ENCODE results near the gene CORO1C. TPM values are rescaled to one million over a fixed set of nuclear protein-coding genes. Genes with fewer than 3 reads are reported as not detected.

CORO1C gene
- total RNA-seq, 6 donors from 2014 or later, result 154 to 297 (median 223) TPM

DNA sequence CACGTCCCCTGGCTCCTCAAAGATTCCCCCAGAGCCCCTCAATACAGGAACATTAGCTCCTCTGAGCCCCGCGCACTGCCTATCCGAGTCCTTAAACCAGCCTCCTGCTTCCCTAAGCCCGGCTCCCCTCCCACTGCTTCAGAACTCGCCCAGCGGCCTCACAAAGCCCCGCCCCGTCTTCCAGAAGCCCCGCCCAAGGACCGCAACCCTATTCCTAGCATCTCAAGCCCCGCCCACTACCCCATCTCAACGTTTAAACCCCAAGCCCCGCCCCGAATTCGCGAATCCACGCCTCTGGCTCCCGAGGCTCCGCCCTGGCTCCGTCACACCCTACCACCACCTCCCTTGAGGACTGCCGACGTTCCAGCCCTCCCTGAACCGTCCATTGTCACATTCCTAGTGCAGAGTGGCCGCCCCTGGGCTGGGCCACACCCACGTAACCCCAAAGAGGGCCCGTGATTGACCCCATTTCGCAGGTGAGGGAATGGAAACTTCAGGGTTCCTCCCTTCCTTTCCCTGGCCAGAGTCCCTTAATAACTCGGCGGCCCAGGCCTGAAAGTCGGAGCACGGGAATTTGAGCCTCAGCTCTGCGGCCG lies 646 bp upstream of the CORO1C start:
- H3K9me3 ChIP-seq, result no peaks in the 10 kb centered on the region
- peak; percentile 98 to 100 for DNase-seq
- H3K4me3 ChIP-seq, result peak overlapping the region; percentile 38 to 92 (median 87)
- TF ChIP-seq EP300 (IDR thresholded peaks at IDR 0.05) (peak in 1 of 4 donors; percentile 38), POLR2A (IDR thresholded peaks at IDR 0.05) (peak in 1 of 4 donors; percentile 62), POLR2AphosphoS5 (IDR thresholded peaks at IDR 0.05) (peak; percentile 4 to 85)
- TF ChIP-seq, protein P1, sequence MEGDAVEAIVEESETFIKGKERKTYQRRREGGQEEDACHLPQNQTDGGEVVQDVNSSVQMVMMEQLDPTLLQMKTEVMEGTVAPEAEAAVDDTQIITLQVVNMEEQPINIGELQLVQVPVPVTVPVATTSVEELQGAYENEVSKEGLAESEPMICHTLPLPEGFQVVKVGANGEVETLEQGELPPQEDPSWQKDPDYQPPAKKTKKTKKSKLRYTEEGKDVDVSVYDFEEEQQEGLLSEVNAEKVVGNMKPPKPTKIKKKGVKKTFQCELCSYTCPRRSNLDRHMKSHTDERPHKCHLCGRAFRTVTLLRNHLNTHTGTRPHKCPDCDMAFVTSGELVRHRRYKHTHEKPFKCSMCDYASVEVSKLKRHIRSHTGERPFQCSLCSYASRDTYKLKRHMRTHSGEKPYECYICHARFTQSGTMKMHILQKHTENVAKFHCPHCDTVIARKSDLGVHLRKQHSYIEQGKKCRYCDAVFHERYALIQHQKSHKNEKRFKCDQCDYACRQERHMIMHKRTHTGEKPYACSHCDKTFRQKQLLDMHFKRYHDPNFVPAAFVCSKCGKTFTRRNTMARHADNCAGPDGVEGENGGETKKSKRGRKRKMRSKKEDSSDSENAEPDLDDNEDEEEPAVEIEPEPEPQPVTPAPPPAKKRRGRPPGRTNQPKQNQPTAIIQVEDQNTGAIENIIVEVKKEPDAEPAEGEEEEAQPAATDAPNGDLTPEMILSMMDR (IDR thresholded peaks at IDR 0.05), result peak in 1 of 6 experiments; percentile 15
- WGBS, 2 donors, result 2 to 3% methylated on average over 26 to 34 of the region's 34 CpGs
- H3K27ac ChIP-seq, result peak overlapping the region; percentile 98 to 99 (median 98)
- ATAC-seq (ENCODE audit: low FRiP score in 2 of 2), result peak; percentile 88 to 97
- no peaks in the 10 kb centered on the region for H3K27me3 ChIP-seq
- H3K4me1 ChIP-seq, result peaks cover 13 to 34% (median 23%) of the 10 kb centered on the region in 4 donors
- H3K36me3 ChIP-seq, result no peaks in the 10 kb centered on the region

DNA sequence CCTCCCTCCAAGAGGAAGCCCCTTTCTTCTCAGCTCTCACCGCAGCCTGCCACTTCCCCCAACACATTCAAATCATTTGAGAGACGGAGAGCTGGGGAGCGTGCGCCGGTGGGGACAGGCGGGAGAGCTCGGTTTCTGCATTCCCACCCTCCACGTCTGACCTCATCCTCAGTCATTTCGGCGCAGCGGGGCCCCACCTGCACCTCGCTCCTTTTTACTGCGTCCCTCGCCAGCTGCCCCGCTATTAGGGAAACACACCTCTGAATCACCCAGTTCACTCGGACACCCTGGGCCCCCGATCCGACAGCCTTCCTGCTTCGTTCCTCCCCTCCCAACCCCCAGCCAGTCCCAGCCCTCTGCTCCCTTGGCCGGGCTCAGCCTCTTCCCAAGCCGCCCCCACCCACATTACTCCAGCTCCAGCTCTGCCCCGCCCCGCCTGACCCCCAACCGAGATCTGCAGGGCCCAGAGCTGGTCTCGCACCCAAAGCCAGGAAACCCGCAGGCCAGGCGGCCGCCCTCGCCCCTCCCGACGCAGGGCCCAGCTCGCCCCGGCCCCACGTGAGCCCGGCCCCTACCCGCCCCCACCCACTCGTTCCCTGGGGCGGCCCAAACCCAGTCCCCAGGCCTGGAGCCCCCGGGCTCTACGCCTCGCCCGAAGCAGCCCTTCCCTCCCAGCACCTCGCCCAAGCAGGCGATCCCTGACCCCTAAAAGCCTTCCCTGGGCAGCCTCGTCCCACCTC lies 783 bp downstream of the CORO1C start:
- DNase-seq (peak; percentile 77 to 92), ATAC-seq (ENCODE audit: low FRiP score in 2 of 2) (peak in 1 of 2 donors; percentile 31)
- peak overlapping the region; percentile 98 to 99 (median 98) for H3K27ac ChIP-seq
- no peaks in the 10 kb centered on the region for H3K27me3 ChIP-seq
- no peaks in the 10 kb centered on the region for H3K9me3 ChIP-seq
- peaks cover 17 to 37% (median 28%) of the 10 kb centered on the region in 4 donors for H3K4me1 ChIP-seq
- peak; percentile 37 to 75 for TF ChIP-seq POLR2AphosphoS5 (IDR thresholded peaks at IDR 0.05)
- TF ChIP-seq, protein P1 (IDR thresholded peaks at IDR 0.05), result no peak
- TF ChIP-seq POLR2A (IDR thresholded peaks at IDR 0.05), result peak in 3 of 4 donors; percentile 29 to 78 (median 56)
- peak overlapping the region; percentile 84 to 92 (median 90) for H3K4me3 ChIP-seq
- 0% methylated on average over 20 to 29 of the region's 45 CpGs for WGBS, 2 donors
- H3K36me3 ChIP-seq, result no peaks in the 10 kb centered on the region

DNA sequence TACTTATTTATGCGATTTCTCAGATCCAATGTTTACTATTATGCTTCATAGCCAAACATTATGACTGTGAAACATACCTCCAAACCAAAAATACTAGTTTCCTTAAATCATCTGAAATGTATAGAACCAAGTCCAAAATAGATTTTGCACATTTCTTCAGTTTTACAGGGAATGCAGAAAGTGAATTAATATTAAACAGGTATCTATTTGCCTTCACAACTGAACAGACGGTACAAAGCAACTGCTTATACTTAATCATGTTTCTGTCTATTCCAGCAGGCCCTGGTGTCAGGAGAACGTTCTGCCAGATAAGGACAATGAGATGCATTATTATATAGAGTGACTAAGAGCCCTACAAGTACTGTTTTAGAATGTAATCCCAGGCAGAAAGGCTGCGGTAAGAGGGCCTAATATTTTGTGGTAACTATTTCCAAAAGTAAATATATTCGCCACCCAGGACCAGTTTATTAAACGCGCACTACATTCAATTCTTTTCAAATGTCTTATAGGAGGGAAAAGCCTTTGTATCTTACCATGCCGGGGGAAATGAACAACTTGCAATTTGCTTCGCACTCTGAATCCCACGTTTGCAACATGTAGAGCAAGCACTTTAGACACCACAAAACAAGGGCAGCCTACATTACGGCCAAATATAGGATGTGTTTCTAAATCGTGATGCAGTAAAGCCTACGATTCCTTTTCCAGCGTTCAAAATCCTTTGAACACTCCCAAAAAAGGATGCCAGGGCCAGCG lies 1.5 kb downstream of the CORO1C start:
- no peaks in the 10 kb centered on the region for H3K9me3 ChIP-seq
- ATAC-seq (ENCODE audit: low FRiP score in 2 of 2) (no peak), DNase-seq (no peak)
- peak overlapping the region; percentile 84 to 92 (median 90) for H3K4me3 ChIP-seq
- peak overlapping the region; percentile 98 to 99 (median 98) for H3K27ac ChIP-seq
- TF ChIP-seq EP300 (IDR thresholded peaks at IDR 0.05), result no peak
- TF ChIP-seq, protein P1 (IDR thresholded peaks at IDR 0.05), result no peak
- TF ChIP-seq POLR2AphosphoS5 (IDR thresholded peaks at IDR 0.05), result no peak
- peaks cover 24 to 45% (median 35%) of the 10 kb centered on the region in 4 donors for H3K4me1 ChIP-seq
- H3K36me3 ChIP-seq, result no peaks in the 10 kb centered on the region
- no peaks in the 10 kb centered on the region for H3K27me3 ChIP-seq
- 14 to 19% methylated on average over 14 to 15 of the region's 15 CpGs for WGBS, 2 donors

- Histone ChIP-seq H3K9me3 (no peaks in the 10 kb centered on the region), H3K4me3 (peak overlapping the region in 3 of 4 donors; percentile 84 to 92 (median 90)), H3K4me1 (peaks cover 31 to 53% (median 41%) of the 10 kb centered on the region in 4 donors), H3K27me3 (no peaks in the 10 kb centered on the region), H3K27ac (peak overlapping the region; percentile 98 to 99 (median 98)), H3K36me3 (no peaks in the 10 kb centered on the region)
- TF ChIP-seq POLR2A (IDR thresholded peaks at IDR 0.05) (no peak), EP300 (IDR thresholded peaks at IDR 0.05) (no peak), POLR2AphosphoS5 (IDR thresholded peaks at IDR 0.05) (no peak)
- TF ChIP-seq, protein P1 (IDR thresholded peaks at IDR 0.05), result no peak
- ATAC-seq (ENCODE audit: low FRiP score in 2 of 2) (no peak), DNase-seq (no peak)
- 59 to 65% methylated on average over 9 of the region's 9 CpGs for WGBS, 2 donors
Observed at GRCh38 chr12:108728820-108729611, 2.3 kb downstream of the CORO1C start.
